Erythroblast (primary cell): ENCODE measurements around the gene NDUFA1.
A peak's percentile ranks its signal among the peaks of the same experiment; 100 is the strongest.
"Not testable (repeated sequence)": the region's sequence is repeated elsewhere in the genome, so short reads cannot be mapped to it uniquely, and the experiment has no call there.

Experiments
- DNase-seq, 2 experiments: peaks; one replicate each; lab custom pipeline; 2025; lab: John Stamatoyannopoulos, UW
- GATA1 ChIP-seq: IDR thresholded peaks from 2 replicates; pipeline ENCODE4 v1.6.1; 2011; ENCODE audit warnings: low read depth, mild to moderate bottlenecking, control low read depth, low read length, moderate library complexity
- POLR2A ChIP-seq: IDR thresholded peaks from 2 replicates; pipeline ENCODE4 v1.6.1; 2011; ENCODE audit warnings: mild to moderate bottlenecking, low read length

The NDUFA1 gene

GRCh38 chrX:119871599-119872395, at the start of gene NDUFA1, which contains the start of gene RNF113A:
Gene NDUFA1, plus strand, starts transcription at chrX:119871832. Its CDS starts 80 bp downstream, at chrX:119871912.
Gene RNF113A, minus strand, starts transcription at chrX:119871733. Its CDS starts 120 bp downstream, at chrX:119871613.
- no peak for TF ChIP-seq GATA1
- peak; percentile 90 for TF ChIP-seq POLR2A
- peak; percentile 90 to 92 for DNase-seq

DNA sequence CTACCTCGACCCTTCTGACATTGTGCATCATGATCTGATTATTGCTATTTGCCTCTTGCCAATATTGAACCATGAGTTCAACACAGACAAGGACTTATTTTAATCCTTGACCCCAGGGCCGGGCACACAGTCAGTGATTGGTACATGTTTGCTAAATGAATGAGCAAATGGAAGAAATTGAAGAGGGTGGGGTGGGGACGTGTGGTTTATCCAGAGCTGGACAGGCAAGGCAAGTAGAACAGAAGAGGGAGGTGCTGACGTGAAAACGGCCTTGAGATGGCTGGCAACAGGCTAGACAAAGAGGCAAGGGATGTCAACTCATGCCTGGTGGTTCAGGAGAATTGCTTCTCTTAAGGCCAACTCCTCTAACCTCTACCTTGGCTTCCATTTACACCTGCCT, 47.4 kb upstream of the NDUFA1 start:
- DNase-seq = not testable (repeated sequence)

DNA sequence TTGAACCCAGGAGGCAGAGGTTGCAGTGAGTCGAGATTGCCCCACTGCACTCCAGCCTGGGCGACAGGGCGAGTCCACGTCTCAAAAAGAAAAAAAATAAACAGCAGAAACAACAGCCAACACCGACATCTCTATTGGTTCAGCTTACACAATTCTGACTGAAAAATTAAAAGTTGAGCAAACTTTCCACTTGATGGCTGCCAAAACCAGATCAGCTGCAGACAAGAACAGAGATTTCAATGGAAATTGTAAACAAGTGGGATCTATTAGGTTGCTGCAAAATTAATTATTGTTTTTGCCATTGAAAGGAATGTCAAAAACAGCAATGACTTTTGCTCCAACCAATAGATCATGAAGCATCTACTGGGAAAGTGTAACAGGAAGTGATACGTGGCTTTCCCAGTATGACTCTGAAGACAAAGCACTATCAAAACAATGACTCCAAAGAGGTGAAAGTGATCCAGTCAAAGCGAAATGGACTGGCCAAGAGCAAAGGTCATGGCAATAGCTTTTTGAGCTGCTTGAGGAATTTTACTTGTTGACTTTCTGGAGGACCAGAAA, 45.2 kb upstream of the NDUFA1 start:
- no peak for DNase-seq
- TF ChIP-seq GATA1 (no peak), POLR2A (no peak)

GRCh38 chrX:119828446-119828845, 43.2 kb upstream of the NDUFA1 start:
- DNase-seq = no peak
- TF ChIP-seq GATA1 (no peak), POLR2A (no peak)

GRCh38 chrX:119833905-119834304, 37.7 kb upstream of the NDUFA1 start:
- TF ChIP-seq POLR2A = no peak
- TF ChIP-seq GATA1 = no peak
- DNase-seq = no peak

- TF ChIP-seq GATA1 (no peak), POLR2A (peak; percentile 73)
- DNase-seq = peak; percentile 97 to 99
These were observed 19.0 kb upstream of the NDUFA1 start, which contains the start of gene UPF3B for GRCh38 chrX:119852382-119853353. Gene UPF3B, minus strand, starts transcription at chrX:119852963. Its CDS starts 35 bp downstream, at chrX:119852928.

GRCh38 chrX:119853444-119853843, 18.2 kb upstream of the NDUFA1 start:
- DNase-seq = no peak
- TF ChIP-seq GATA1 (no peak), POLR2A (no peak)

GRCh38 chrX:119870626-119871131, 953 bp upstream of the NDUFA1 start:
- peak; percentile 42 to 61 for DNase-seq
- TF ChIP-seq POLR2A (no peak), GATA1 (no peak)

GRCh38 chrX:119871245-119871598, 410 bp upstream of the NDUFA1 start:
- TF ChIP-seq GATA1 (no peak), POLR2A (no peak)
- no peak for DNase-seq

- no peak for TF ChIP-seq POLR2A
- no peak for TF ChIP-seq GATA1
- no peak for DNase-seq
These were observed 7.1 kb downstream of the NDUFA1 start for GRCh38 chrX:119878740-119879139.

- no peak for DNase-seq
- TF ChIP-seq GATA1 (no peak), POLR2A (no peak)
These were observed 8.4 kb downstream of the NDUFA1 start for GRCh38 chrX:119880076-119880475.

- TF ChIP-seq POLR2A (no peak), GATA1 (no peak)
- peak; percentile 59 to 66 for DNase-seq
These were observed 9.2 kb downstream of the NDUFA1 start for GRCh38 chrX:119880552-119881437.
